ENCODE data around the gene POU4F1.

GRCh38 chr13:78594456-78594975 is 8.8 kb downstream of the POU4F1 start:
- no peak for TF ChIP-seq CTCF (IDR thresholded peaks at IDR 0.05)
- no peak for TF ChIP-seq ZFX (IDR thresholded peaks at IDR 0.05; ENCODE audit: borderline replicate concordance)

All from 22Rv1 (cell line).